ENCODE data around the gene HERPUD1.
A peak's percentile ranks its signal among the peaks of the same experiment; 100 is the strongest.

Gene HERPUD1

DNA sequence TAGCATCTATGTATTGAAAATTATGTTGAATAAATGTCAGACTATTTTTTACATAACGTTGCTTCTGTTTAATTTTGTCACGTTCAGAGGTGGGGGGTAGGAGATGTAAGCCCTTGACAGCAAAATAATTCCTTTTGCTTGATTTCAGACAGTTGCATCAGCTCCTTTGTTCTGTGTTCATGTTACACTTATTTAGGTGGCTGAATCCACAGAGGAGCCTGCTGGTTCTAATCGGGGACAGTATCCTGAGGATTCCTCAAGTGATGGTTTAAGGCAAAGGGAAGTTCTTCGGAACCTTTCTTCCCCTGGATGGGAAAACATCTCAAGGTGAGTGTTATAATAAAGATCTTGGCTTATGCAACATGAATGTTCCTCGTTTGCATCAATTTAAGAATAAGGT is 4.5 kb downstream of the HERPUD1 start:
- DNase-seq, result no peak

DNA sequence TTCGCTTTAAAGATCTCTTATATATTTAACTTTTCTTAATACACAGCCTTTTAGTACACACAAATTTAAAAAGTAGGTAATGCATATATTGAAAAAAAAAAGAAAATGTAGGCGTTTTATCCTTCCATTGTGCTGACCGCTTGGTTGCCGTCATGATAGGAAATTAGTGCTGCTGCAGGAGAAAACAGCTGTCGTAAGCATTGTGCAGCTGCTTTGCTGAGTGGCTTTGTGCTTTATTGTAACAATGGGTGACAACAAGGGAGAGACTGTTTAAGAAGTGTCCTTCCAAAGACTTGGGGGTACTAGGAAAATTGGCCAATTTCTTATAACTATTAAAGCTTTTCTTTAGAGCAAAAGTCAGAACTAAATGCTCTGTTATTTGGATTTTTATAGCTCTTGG is 5.0 kb downstream of the HERPUD1 start:
- DNase-seq, result no peak

DNA sequence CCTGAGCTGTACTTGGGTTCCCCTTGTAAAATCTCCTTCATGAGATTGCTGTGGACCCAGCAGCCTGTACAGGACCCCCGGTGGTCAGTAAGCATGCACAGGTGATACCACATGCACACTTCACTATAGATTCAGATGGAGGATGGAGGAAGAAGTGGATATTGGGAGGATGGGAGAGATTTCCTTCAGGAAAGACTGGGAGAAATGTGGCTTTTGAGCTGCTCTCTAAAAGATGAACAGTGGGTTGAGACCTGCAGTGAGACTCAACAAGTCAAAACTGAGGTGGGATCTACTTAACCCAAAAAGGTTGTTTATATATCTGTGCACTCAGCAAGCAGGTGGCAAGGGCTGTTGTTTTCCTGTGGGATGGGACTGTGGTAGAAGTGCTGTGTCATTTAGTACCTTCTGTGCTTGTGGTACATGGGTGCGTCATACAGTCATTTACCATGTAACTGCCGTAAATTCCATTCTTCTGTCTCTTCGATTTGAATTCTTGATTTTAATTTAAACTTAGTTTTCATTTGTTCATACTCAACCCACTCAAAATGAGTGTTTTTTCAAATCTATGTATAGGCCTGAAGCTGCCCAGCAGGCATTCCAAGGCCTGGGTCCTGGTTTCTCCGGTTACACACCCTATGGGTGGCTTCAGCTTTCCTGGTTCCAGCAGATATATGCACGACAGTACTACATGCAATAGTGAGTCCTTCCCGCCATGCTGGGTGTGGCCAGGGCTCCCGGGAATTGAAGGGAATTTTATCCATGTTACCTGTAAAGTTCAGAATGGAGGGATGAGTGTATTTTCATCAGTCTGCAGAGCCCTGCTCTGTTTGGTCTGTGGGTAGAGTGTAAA is 6.9 kb downstream of the HERPUD1 start:
- DNase-seq, result no peak

DNA sequence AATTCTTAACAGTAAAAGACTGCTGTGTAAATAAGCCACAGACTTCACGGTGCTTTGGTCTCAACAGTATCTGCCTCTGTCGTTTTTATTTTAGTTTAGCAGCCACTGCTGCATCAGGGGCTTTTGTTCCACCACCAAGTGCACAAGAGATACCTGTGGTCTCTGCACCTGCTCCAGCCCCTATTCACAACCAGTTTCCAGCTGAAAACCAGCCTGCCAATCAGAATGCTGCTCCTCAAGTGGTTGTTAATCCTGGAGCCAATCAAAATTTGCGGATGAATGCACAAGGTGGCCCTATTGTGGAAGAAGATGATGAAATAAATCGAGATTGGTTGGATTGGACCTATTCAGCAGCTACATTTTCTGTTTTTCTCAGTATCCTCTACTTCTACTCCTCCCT is 7.9 kb downstream of the HERPUD1 start:
- DNase-seq, result no peak

DNA sequence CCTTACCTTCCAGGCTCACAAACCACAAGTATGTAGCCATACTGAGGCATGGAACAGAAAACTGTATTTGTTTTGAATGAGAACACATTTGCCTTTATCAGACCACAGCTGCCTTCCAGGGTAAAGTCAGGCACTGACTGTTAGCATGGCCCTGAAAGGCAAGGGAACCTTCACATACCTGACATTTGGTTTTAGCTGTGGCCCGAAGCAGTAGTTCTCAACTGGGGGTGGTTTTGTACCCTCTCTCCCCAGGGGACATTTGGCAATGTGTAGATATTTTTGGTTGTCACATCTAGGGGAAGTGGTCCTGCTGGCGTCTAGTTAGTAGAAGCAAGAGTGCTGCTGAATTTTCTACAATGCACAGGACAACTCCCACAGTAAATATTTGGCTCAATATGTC is 9.2 kb downstream of the HERPUD1 start:
- DNase-seq, result no peak

DNA sequence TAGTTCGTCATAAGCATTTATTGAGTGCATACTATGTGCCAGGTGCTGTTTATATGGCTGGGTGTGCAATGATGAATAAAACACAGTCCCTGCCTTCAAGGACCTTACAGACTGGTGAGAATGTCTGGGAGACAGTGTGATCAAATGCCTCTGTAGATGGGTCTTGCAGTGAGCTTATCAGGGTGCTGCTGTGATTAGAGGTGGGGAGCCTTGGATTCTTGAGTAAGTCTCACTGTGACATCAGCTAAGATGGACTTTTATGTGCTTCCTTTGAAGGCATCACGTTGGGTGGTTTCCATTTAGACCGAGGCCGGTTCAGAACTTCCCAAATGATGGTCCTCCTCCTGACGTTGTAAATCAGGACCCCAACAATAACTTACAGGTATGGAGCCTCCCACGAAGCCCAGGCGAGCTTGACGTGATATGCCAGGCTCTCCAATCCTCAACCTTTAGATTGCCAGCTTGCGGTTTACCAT is 10.0 kb downstream of the HERPUD1 start:
- DNase-seq, result no peak

DNA sequence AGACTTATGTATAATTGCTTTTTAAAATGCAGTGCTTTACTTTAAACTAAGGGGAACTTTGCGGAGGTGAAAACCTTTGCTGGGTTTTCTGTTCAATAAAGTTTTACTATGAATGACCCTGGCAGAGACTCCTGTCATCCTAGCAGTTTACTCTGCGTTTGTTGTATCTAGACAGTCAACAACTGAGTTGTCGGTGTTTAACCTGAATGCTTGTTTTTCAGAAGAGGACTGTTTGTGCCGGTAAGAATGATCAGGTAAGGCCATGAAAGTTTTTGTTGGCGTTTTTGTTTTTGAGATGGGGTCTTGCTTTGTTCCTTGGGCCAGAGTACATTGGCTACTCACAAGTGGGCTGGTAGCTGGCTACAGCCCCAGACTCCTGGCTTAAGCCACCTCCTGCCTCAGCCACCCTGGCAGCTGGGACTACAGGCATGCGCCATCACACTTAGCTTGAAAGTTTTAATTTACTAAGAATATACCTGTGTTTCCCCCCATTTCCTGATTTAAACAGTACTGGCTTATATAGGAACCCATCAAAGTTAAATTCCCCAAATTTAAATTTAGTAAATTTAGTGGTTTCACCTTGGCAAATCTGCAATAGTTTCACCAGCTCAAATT is 11.9 kb downstream of the HERPUD1 start:
- no peak for DNase-seq

DNA sequence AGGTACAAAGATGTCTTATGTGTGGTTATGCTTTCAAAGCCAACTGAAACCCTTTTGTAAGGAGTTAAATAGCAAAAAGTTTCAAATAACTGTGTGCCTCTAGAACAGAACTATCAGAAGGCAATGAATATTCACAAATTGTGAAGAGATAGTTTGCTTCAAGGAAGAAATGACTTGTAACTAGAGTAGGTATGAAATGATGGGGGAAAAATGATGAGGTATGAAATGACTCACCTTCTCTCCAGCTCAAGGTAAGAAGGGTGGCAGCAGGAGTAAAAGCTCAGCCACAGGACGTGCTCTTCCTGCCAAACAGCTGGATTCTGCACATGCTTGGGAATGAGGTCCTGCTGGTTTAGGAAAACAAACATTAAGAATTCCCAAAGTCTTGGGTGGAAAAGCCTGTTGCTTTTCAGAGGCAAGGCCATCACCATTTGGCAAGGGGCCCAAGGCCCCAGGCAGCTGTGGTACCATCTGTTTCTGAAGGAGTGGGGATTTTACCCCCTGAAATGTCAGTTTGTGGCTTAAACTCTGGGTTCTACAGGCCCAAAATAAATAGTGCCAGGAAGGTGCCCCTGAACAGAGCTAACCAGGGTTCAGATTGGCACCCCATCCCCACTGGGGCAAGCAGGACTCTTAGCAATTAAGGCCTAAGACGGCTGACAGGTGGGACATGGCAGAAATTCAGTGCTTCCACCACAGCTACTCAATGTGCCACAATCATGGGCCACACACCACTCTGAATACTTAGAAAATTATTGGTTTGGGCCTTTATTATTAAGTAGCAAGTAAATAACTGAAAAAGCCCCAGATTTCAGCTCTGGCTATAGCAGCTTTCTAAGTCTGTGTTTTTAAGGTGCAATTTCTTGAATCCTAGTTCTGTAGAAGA is 13.3 kb downstream of the HERPUD1 start:
- DNase-seq, result no peak

DNA sequence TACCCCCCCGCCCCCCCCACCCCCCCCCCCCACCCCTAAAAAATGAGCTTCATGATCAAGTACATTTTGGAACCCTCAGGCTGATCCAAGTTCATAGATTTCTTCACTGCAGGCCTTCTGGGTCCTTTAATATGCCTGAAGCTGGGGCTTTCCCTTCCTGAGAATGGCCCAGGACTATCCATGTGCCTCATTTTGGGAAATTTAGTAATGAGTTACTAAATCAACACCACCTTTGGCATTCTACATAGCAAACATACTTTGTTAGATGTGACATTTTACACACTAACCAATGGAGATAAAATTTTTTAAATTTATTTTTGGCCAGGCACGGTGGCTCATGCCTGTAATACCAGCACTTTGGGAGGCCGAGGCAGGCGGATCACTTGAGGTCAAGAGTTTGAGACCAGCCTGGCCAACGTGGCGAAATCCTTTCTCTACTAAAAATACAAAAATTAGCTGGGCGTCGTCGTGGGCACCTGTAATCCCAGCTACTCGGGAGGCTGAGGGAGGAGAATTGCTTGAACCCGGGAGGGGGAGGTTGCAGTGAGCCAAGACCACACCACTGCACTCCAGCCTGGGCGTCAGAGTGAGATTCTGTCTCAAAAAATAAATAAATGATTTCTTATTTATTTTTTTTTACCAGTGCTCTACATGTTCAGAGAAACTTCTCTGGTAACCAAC is 14.0 kb downstream of the HERPUD1 start:
- no peak for DNase-seq

DNA sequence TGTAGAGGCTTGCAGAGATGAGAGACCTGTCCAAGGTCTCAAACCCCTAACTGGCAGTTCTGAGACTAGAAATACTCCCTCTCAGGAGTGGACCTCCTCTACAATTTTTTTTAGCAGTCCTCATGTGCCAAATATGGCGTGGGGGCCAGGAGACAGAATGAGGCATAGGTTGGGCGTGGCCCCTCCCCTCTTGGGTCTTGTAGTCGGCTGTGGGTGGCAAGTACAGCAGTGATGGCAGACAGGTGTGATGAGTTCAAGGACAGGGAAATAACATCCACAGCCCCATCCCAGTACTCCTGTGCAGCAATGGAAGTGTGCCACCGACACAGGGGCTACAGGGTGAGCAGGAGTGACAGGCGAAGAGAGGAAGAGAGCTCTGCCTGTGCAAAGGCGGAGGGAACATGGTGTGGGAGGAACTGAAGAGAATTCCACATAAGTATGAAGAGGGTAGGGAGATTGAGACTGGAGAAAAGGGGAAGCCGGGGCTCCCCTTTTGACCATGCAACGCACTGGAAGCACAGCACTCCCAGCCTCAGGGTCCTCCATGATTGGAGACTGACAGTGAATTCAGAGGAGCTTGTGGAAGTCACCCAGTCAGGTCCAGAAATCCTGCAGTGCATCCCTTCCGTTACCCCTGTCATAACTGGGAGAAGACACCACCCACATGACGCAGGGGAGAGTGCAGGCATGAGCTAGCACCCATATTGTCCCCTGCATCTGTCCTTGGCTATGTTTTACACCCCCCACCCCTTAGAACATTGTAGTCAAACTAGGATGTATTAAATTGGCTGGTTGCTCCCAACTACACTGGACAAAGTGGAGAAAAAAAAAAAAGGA is 15.0 kb downstream of the HERPUD1 start:
- no peak for DNase-seq

DNA sequence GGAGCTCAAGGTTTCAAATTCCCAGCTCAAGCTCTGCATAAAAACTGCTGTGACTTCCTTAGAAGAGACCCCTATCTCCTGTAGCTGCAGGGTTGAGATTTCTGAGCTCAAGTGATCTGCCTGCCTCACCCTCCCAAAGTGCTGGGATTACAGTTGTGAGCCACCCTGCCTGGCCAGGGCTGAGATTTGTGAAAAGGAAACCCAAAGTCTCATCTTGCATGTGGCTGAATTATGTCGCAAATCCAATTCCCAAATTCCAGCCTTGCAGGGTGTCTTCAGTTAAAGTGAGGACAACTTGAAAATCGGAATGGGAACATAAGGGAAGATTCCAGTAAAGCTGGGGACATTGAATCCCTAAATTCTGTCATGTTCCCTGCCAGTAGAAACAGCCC is 15.7 kb downstream of the HERPUD1 start:
- DNase-seq, result no peak

DNA sequence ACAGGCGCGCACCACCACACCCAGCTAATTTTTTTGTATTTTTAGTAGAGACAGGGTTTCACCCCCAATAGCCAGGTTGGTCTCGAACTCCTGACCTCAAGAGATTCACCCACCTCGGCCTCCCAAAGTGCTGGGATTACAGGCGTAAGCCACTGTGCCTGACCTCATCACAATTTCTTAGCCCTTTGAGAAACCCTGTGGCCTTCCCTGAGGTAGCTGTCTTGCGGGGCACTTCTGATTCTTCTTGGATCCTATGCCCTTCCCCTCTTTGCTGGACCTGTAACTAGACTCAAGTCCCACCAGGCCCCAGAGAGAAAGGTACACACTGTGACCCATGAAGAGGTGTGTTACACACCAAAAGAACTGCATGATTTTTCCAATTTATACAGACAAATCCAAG is 16.3 kb downstream of the HERPUD1 start:
- DNase-seq, result no peak

DNA sequence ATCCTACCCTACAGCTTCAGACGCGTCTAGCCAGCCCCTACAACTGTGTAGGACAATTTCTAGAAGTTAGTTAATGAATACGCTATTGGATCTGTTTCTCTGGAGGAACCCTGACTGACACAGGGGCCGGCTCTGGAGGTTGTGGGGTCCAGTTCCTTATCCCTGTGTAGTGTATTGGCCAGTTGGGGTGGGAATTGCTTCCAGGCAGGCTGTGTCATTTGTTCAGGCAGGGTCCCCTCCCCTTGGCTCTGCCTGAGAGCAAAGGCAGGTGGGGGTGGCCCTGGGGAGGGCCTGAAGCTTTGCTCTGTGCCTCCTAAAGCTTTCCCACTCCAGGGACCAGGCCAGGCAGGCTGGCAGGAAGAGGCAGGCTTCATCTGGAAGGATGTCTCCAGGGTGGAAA is 18.1 kb downstream of the HERPUD1 start:
- DNase-seq, result no peak

DNA sequence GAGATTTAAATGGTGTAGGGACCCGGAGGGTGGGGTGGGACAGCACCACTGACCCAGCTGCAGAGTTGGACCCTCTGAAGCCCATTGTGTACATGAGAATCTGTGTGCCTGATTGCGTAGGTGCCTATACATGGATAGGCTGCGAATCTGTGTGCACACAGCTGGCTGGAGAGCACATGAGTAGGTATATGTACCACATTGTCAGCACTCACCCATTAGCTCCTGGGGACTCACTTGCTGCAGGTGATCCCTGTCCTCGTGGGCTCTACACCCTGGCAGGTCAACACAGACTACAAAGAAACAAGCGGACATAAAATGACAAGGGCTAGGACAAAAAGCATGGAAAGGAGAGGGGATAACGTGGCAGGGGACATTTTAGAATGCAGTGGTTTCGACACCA is 18.5 kb downstream of the HERPUD1 start:
- DNase-seq, result no peak

DNA sequence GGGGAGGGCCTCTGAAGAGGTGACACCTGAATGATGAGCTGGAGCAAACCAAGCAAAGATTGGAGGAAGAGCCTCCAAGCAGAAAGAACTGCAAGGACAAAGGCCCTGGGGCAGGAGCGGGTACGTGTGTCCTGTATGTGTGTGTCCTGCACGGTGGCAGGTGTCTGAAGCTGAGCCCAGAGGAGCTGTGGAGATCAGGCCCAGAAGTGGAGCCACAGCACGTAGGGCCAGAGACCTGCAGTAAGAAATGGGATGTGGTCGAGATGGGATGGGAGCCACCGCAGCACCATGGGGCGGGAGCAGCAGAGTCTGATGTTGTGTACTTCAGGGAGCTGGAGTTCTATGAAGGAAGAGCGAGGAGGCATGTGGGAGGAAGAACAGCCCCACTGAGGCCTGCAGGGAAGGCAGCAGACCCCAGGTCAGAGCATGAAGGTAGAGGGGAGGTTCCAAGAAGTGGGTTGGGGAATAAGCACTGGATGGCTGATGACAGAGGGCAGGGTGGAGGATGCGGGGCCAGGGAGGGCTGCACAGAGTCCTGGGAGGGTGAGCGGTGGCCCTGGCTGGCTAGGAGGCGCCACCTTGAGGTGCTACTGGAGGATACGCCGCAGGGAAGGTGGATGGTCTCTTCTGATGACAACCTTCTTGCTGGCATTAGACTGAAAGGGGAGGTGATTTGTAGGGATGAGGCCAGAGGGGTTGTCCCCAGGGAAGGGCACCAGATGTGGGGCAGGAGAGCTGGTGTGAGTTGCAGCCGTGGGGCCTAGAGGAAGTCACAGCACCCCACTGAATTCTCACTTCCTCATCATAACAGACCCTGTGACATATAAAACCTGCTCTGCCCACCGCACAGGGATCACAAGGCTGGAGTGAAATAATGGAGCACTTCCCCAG is 19.2 kb downstream of the HERPUD1 start:
- DNase-seq, result peak; percentile 44

DNA sequence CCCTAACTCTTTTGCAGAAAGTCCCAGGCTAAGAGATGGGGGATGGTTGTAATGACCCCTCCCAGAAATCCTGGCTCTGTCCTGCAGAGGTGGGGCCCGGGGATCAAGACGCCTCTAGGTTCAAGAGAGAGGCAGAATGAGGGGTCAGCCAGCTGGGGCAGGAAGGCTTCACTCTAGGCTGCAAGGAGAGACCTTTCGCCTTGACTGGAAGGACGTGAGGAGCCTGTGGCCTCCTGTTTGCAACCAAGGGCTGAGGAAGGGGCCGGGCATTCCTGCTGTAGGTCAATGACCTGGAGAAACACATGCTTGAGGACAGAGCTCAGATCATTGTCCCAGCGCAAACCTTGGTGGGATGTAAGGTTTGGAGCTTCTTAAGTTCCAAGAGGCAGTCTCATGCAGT is 21.1 kb downstream of the HERPUD1 start:
- DNase-seq, result no peak

DNA sequence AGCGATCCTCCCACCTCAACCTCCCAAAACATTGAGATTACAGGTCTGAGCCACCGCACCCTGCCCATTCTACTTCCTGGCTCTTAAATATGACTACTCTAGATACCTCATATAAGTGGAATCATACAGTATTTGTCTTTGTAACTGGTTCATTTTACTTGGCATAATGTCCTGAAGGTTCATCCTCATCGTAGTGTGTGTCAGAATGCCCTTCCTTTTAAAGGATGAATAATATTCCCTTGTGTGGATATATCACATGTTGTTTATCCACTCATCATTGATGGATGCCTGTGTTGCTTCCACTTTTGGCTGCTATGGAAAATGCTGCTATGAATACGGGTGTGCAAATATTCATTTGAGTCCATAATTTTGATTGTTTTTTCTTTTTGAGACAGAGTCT is 24.1 kb downstream of the HERPUD1 start:
- no peak for DNase-seq

DNA sequence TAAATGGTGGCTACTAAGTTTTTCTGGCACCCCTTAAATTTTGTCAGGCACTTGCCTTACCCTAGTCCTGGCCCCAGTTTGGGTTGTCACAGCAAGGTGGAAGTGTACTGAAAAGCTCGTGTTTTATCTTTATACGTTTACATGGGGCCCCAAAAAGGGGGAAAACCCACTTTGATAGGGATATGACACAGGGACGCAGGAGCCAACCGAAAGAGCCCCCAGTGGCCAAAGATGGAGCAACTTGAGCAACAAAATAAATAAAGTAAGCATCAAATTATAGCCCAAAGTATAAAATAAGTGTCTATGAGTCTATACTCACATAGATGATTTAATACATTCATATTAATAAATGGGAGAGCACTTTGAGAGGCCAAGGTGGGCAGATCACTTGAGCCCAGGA is 24.8 kb downstream of the HERPUD1 start:
- no peak for DNase-seq

DNA sequence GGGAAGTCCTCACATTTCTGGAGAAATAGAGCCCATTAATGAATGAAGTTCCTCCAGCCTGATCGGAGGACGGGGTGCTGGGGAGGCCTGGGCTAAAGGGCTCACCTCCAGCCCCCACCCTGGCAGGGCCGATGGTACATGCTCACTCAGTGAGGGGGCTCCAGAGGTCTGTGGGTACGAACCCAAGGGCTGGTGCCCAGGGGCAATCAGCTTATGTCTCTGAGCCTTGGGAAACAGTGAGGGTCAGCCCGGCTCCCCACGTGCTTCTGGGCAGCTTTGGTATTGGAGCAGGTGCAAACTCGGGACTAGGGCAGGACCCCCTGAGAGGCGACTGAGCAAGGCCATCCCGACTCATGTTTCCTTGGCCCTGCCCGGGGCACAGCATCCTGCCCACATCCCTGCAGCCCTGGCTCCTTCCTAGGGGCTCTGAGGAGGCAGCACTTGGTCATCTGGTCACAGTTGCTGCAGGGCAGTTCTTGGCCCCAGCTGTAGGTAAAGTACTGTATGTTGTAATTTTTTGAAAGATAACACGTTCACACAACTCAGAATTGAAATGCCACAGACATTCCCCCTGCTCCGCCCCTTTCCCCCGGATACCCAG is 28.8 kb downstream of the HERPUD1 start:
- DNase-seq, result no peak

DNA sequence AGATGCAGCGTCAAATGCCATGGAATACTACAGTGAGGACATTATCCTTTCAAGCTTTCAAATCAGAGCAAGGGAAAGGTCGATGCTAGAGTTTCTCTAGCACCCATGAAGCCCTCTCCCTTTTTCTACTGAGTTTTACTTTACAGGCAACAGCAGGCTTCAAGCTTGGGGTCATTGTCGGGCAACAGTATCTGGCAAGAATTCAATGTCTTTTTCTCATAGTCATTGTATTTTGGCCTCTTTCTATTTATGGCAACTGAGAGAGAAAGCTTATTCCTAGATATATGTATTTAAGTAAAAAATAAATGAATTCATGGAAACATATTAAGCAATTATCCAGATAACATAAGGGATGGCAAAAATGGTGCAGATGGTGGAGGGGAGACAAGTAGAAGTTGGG is 29.4 kb downstream of the HERPUD1 start:
- no peak for DNase-seq

DNA sequence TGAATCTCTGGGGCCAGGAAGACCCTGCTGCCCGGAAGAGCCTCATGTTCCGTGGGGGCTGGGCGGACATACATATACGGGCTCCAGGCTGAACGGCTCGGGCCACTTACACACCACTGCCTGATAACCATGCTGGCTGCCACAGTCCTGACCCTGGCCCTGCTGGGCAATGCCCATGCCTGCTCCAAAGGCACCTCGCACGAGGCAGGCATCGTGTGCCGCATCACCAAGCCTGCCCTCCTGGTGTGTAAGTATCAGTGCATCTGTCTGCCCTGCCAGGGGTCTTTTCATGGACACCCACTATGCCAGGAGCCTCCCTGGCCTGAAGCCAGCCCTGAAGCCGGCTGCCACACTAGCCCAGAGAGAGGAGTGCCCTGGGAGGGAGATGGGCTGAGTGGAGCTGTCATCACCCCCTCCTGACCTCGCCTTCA is 29.9 kb downstream of the HERPUD1 start, which contains the start of gene CETP:
Gene CETP (plus strand): TSS at position 100 of the 431 bp plus-strand sequence. CDS start 30 bp downstream, at position 130.
- DNase-seq, result no peak

Data from activated CD4-positive, alpha-beta T cell treated with anti-CD3 and anti-CD28 coated beads, Interleukin-2, amount 50 U/mL, for 1 hour (primary cell).